CD4-positive, alpha-beta memory T cell (primary cell): ENCODE results near the gene SHROOM2. TPM values are rescaled to one million over a fixed set of nuclear protein-coding genes. Genes with fewer than 3 reads are reported as not detected.

Experiments used
- CTCF ChIA-PET: fragments of 350-600 bp; sonication (Branson Sonifier 250); formaldehyde crosslinking; loops from one replicate; lab custom pipeline; 2021; ENCODE audit warnings: inconsistent platforms; ENCODE audit not compliant: partially characterized antibody; lab: Charles Lee
- POLR2A ChIA-PET: fragments of 350-600 bp; sonication (Branson Sonifier 250); formaldehyde crosslinking; loops from one replicate; lab custom pipeline; 2021; ENCODE audit not compliant: partially characterized antibody; lab: Charles Lee
- DNase-seq, 5 donors: peaks; one replicate each; pipeline versions ENCODE4 v3.0.0 to v3.0.0-alpha.2; 2020 to 2022; ENCODE audit warnings: mixed read lengths in 1 of 5
- H3K27ac ChIP-seq: one replicate; pipeline ENCODE4 v1.7.0; 2013; ENCODE audit warnings: low read depth, low read length
- H3K27me3 ChIP-seq: 2 replicates; pipeline ENCODE4 v1.7.0; 2013; ENCODE audit warnings: mild to moderate bottlenecking, low read length, moderate library complexity; ENCODE audit not compliant: insufficient read depth
- H3K36me3 ChIP-seq: 2 replicates; pipeline ENCODE4 v1.7.0; 2013; ENCODE audit warnings: mild to moderate bottlenecking, low read length, moderate library complexity; ENCODE audit not compliant: insufficient read depth
- H3K4me1 ChIP-seq: 2 replicates; pipeline ENCODE4 v1.7.0; 2013; ENCODE audit warnings: mild to moderate bottlenecking, low read length, moderate library complexity; ENCODE audit not compliant: insufficient read depth
- H3K4me3 ChIP-seq, 2 donors: one replicate each; pipeline ENCODE4 v1.7.0; 2013; ENCODE audit warnings: low read length in 2 of 2, mild to moderate bottlenecking in 1 of 2
- H3K9me3 ChIP-seq, 2 donors: one replicate each; pipeline ENCODE4 v1.7.0; 2013; ENCODE audit warnings: low read length in 2 of 2, control low read depth in 1 of 2; ENCODE audit not compliant: control insufficient read depth in 1 of 2
- H3K27ac Mint-ChIP-seq, 7 donors: one replicate each; pipeline ENCODE4 v1.8.0; 2020 to 2021; ENCODE audit warnings: mixed read lengths in 7 of 7, mild to moderate bottlenecking in 6 of 7, inconsistent platforms in 3 of 7, moderate library complexity in 3 of 7
- H3K27me3 Mint-ChIP-seq, 2 donors: one replicate each; pipeline ENCODE4 v1.8.0; 2020 to 2021; ENCODE audit warnings: mixed read lengths in 2 of 2
- H3K36me3 Mint-ChIP-seq, 2 donors: one replicate each; pipeline ENCODE4 v1.8.0; 2020 to 2021; ENCODE audit warnings: mixed read lengths in 2 of 2, inconsistent platforms in 1 of 2, mild to moderate bottlenecking in 1 of 2
- H3K4me1 Mint-ChIP-seq, 4 donors: one replicate each; pipeline ENCODE4 v1.8.0; 2020 to 2021; ENCODE audit warnings: mixed read lengths in 4 of 4, mild to moderate bottlenecking in 1 of 4
- H3K4me3 Mint-ChIP-seq, 8 donors: one replicate each; pipeline ENCODE4 v1.8.0; 2020 to 2021; ENCODE audit warnings: mixed read lengths in 8 of 8, mild to moderate bottlenecking in 7 of 8, moderate library complexity in 6 of 8, inconsistent platforms in 3 of 8
- H3K9me3 Mint-ChIP-seq, 8 donors: one replicate each; pipeline ENCODE4 v1.8.0; 2020 to 2021; ENCODE audit warnings: mixed read lengths in 8 of 8, mild to moderate bottlenecking in 5 of 8, inconsistent platforms in 3 of 8, moderate library complexity in 1 of 8
- intact Hi-C: fragments of 100-400 bp; cut with micrococcal nuclease; formaldehyde crosslinking; loops from one replicate; pipeline ENCODE4 v1.15.1; 2023
- polyA plus RNA-seq, 2 donors: library from polyadenylated mRNA; unstranded; fragments of 300-500 nt; fragmentation: Illumina TruSeq; gene quantifications; one replicate each; pipeline ENCODE4 v1.2.3, GENCODE V29; 2021
- total RNA-seq, 2 experiments: library from RNA; stranded (reverse); gene quantifications; one replicate each; pipeline ENCODE4 v1.2.3, GENCODE V29; 2021

The SHROOM2 gene
- total and polyA plus RNA-seq, 4 experiments from 2014 or later: not detected

- Mint-ChIP-seq H3K9me3 (no peaks in the 10 kb centered on the region), H3K36me3 (no peaks in the 10 kb centered on the region), H3K4me3 (peak overlapping the region in 1 of 8 donors; percentile 17), H3K27ac (no peak overlapping the region), H3K4me1 (peaks cover 3 to 16% (median 11%) of the 10 kb centered on the region in 4 donors), H3K27me3 (peaks cover 4 to 6% of the 10 kb centered on the region in 2 donors)
- CTCF ChIA-PET: interaction anchor here (1.0 to 1.3 kb wide), 2 partner anchors 10 to 18 kb away, joined by 3 read pairs; no protein-coding TSS in a partner anchor
- H3K9me3 ChIP-seq: no peaks in the 10 kb centered on the region
- peak in 1 of 5 donors; percentile 11 for DNase-seq
- H3K4me1 ChIP-seq: no peaks in the 10 kb centered on the region
- H3K36me3 ChIP-seq: no peaks in the 10 kb centered on the region
- intact Hi-C loops: no loop called here
- POLR2A ChIA-PET: no interaction called here
- H3K27ac ChIP-seq: no peak overlapping the region
- H3K27me3 ChIP-seq: no peaks in the 10 kb centered on the region
- H3K4me3 ChIP-seq: no peak overlapping the region
Observed at GRCh38 chrX:9876201-9876600, 90.0 kb downstream of the SHROOM2 start.

GRCh38 chrX:9878146-9878820 is 92.1 kb downstream of the SHROOM2 start:
- Histone ChIP-seq H3K4me1 (no peaks in the 10 kb centered on the region), H3K27me3 (no peaks in the 10 kb centered on the region), H3K27ac (no peak overlapping the region), H3K9me3 (no peaks in the 10 kb centered on the region), H3K4me3 (no peak overlapping the region), H3K36me3 (no peaks in the 10 kb centered on the region)
- Mint-ChIP-seq H3K9me3 (no peaks in the 10 kb centered on the region), H3K4me1 (peaks cover 3 to 16% (median 11%) of the 10 kb centered on the region in 4 donors), H3K27ac (no peak overlapping the region), H3K4me3 (no peak overlapping the region), H3K36me3 (no peaks in the 10 kb centered on the region), H3K27me3 (peaks cover 4 to 6% of the 10 kb centered on the region in 2 donors)
- no peak for DNase-seq
- CTCF ChIA-PET: no interaction called here
- intact Hi-C loops: no loop called here
- POLR2A ChIA-PET: no interaction called here

GRCh38 chrX:9880237-9880636 is 94.0 kb downstream of the SHROOM2 start:
- Histone ChIP-seq H3K27me3 (no peaks in the 10 kb centered on the region), H3K4me3 (no peak overlapping the region), H3K4me1 (no peaks in the 10 kb centered on the region), H3K9me3 (no peaks in the 10 kb centered on the region), H3K36me3 (no peaks in the 10 kb centered on the region), H3K27ac (no peak overlapping the region)
- Mint-ChIP-seq H3K36me3 (no peaks in the 10 kb centered on the region), H3K27ac (no peak overlapping the region), H3K9me3 (no peaks in the 10 kb centered on the region), H3K4me1 (peaks cover 0 to 13% (median 8%) of the 10 kb centered on the region in 4 donors), H3K4me3 (no peak overlapping the region), H3K27me3 (peaks cover 4 to 6% of the 10 kb centered on the region in 2 donors)
- no peak for DNase-seq
- POLR2A ChIA-PET: no interaction called here
- CTCF ChIA-PET: no interaction called here
- intact Hi-C loops: no loop called here

GRCh38 chrX:9880870-9881269 is 94.6 kb downstream of the SHROOM2 start:
- Mint-ChIP-seq H3K9me3 (no peaks in the 10 kb centered on the region), H3K36me3 (no peaks in the 10 kb centered on the region)
- intact Hi-C loops: no loop called here

GRCh38 chrX:9882669-9883446 is 96.6 kb downstream of the SHROOM2 start:
- no peak overlapping the region for H3K4me3 Mint-ChIP-seq

More at GRCh38 chrX:9880870-9881269, 94.6 kb downstream of the SHROOM2 start:
- no peaks in the 10 kb centered on the region for H3K4me1 ChIP-seq
- no peaks in the 10 kb centered on the region for H3K27me3 ChIP-seq
- H3K4me1 Mint-ChIP-seq: peaks cover 0 to 7% (median 4%) of the 10 kb centered on the region in 4 donors
- no peaks in the 10 kb centered on the region for H3K9me3 ChIP-seq
- no peak overlapping the region for H3K4me3 Mint-ChIP-seq
- no peak overlapping the region for H3K27ac ChIP-seq
- peaks cover 2 to 4% of the 10 kb centered on the region in 2 donors for H3K27me3 Mint-ChIP-seq
- POLR2A ChIA-PET: no interaction called here
- no peak for DNase-seq
- CTCF ChIA-PET: no interaction called here
- no peaks in the 10 kb centered on the region for H3K36me3 ChIP-seq
- H3K4me3 ChIP-seq: no peak overlapping the region
- H3K27ac Mint-ChIP-seq: no peak overlapping the region

GRCh38 chrX:9884031-9884779 is 98.0 kb downstream of the SHROOM2 start:
- Histone ChIP-seq H3K9me3 (no peaks in the 10 kb centered on the region), H3K4me3 (no peak overlapping the region), H3K27me3 (no peaks in the 10 kb centered on the region), H3K36me3 (no peaks in the 10 kb centered on the region), H3K4me1 (no peaks in the 10 kb centered on the region), H3K27ac (no peak overlapping the region)
- Mint-ChIP-seq H3K4me1 (peaks cover 0 to 1% (median 0%) of the 10 kb centered on the region in 4 donors), H3K4me3 (no peak overlapping the region), H3K27me3 (peaks cover 0 to 4% of the 10 kb centered on the region in 2 donors), H3K9me3 (peaks cover 0 to 2% (median 0%) of the 10 kb centered on the region in 8 donors), H3K36me3 (no peaks in the 10 kb centered on the region), H3K27ac (no peak overlapping the region)
- CTCF ChIA-PET: interaction anchor here (1.0 kb wide), 1 partner anchor 20 kb away, joined by 3 read pairs; no protein-coding TSS in a partner anchor
- DNase-seq: no peak
- intact Hi-C loops: no loop called here
- POLR2A ChIA-PET: no interaction called here

More at GRCh38 chrX:9882669-9883446, 96.6 kb downstream of the SHROOM2 start:
- Mint-ChIP-seq H3K9me3 (no peaks in the 10 kb centered on the region), H3K27ac (no peak overlapping the region), H3K4me1 (peaks cover 0 to 1% (median 0%) of the 10 kb centered on the region in 4 donors), H3K27me3 (peaks cover 0 to 4% of the 10 kb centered on the region in 2 donors), H3K36me3 (no peaks in the 10 kb centered on the region)
- Histone ChIP-seq H3K4me3 (no peak overlapping the region), H3K27ac (no peak overlapping the region), H3K27me3 (no peaks in the 10 kb centered on the region), H3K4me1 (no peaks in the 10 kb centered on the region), H3K36me3 (no peaks in the 10 kb centered on the region), H3K9me3 (no peaks in the 10 kb centered on the region)
- DNase-seq: no peak
- intact Hi-C loops: no loop called here
- POLR2A ChIA-PET: no interaction called here
- CTCF ChIA-PET: no interaction called here
